GM23338 (cell line): Measurements from ENCODE around the gene TOP2A. TPM values are rescaled to one million over a fixed set of nuclear protein-coding genes. Genes with fewer than 3 reads are reported as not detected.

Experiments
- ATAC-seq: fragments of 200-7000 bp; cut with Tn5 transposase; 3 replicates; pipeline ENCODE4 v1.9.1; 2020
- DNase-seq: peaks from one replicate; pipeline ENCODE4 v3.0.0-alpha.2; 2015; ENCODE audit warnings: low spot score
- H2AFZ ChIP-seq: fragments of 200-600 bp; sonication (generic); 2 replicates; pipeline ENCODE4 v1.8.0; 2016; ENCODE audit warnings: antibody characterized with exemption, mild to moderate bottlenecking, moderate library complexity
- H3F3A ChIP-seq: fragments of 200-600 bp; sonication (generic); replicated peaks from 2 replicates; pipeline ENCODE4 v1.8.0; 2017; ENCODE audit warnings: antibody characterized with exemption, mixed run types, low read depth
- H3K27ac ChIP-seq: fragments of 200-600 bp; sonication (generic); 2 replicates; pipeline ENCODE4 v1.6.1; 2016; ENCODE audit warnings: low read depth
- H3K27me3 ChIP-seq: fragments of 200-600 bp; sonication (generic); 2 replicates; pipeline ENCODE4 v1.8.0; 2016; ENCODE audit warnings: mild to moderate bottlenecking, mixed run types, moderate library complexity; ENCODE audit not compliant: insufficient read depth
- H3K36me3 ChIP-seq: fragments of 200-600 bp; sonication (generic); 2 replicates; pipeline ENCODE4 v1.8.0; 2016; ENCODE audit warnings: mild to moderate bottlenecking; ENCODE audit not compliant: insufficient read depth
- H3K4me1 ChIP-seq: fragments of 200-600 bp; sonication (generic); 2 replicates; pipeline ENCODE4 v1.8.0; 2016; ENCODE audit warnings: mild to moderate bottlenecking, moderate library complexity; ENCODE audit not compliant: insufficient read depth
- H3K4me2 ChIP-seq: fragments of 200-600 bp; sonication (generic); 2 replicates; pipeline ENCODE4 v1.7.1; 2017; ENCODE audit warnings: mixed run types
- H3K4me3 ChIP-seq: fragments of 200-600 bp; sonication (generic); 2 replicates; pipeline ENCODE4 v1.6.1; 2016; ENCODE audit warnings: mixed run types
- H3K79me2 ChIP-seq: fragments of 200-600 bp; sonication (generic); replicated peaks from 2 replicates; pipeline ENCODE4 v1.8.0; 2017; ENCODE audit warnings: mild to moderate bottlenecking; ENCODE audit not compliant: insufficient read depth
- H3K9me2 ChIP-seq: fragments of 200-600 bp; sonication (generic); 2 replicates; pipeline ENCODE4 v1.8.0; 2017; ENCODE audit not compliant: insufficient read depth
- H4K20me1 ChIP-seq: fragments of 200-600 bp; sonication (generic); replicated peaks from 2 replicates; pipeline ENCODE4 v1.8.0; 2017; ENCODE audit warnings: mild to moderate bottlenecking; ENCODE audit not compliant: insufficient read depth
- H3K27ac Mint-ChIP-seq: 2 replicates; pipeline ENCODE4 v1.8.0; 2020; ENCODE audit warnings: inconsistent platforms, mild to moderate bottlenecking, moderate library complexity, mixed read lengths
- H3K27me3 Mint-ChIP-seq: 3 replicates; pipeline ENCODE4 v1.8.0; 2022; ENCODE audit warnings: low read depth, mild to moderate bottlenecking, moderate library complexity, mixed read lengths, inconsistent platforms; ENCODE audit not compliant: insufficient read depth, poor library complexity
- H3K36me3 Mint-ChIP-seq: 3 replicates; pipeline ENCODE4 v1.8.0; 2021; ENCODE audit warnings: low read depth, mild to moderate bottlenecking, inconsistent platforms, moderate library complexity, mixed read lengths
- H3K4me1 Mint-ChIP-seq: 3 replicates; pipeline ENCODE4 v1.8.0; 2020; ENCODE audit warnings: mild to moderate bottlenecking, inconsistent platforms, mixed read lengths
- H3K4me3 Mint-ChIP-seq: 3 replicates; pipeline ENCODE4 v1.8.0; 2021; ENCODE audit warnings: moderate library complexity, mild to moderate bottlenecking, inconsistent platforms, mixed read lengths
- H3K9me3 Mint-ChIP-seq: 3 replicates; pipeline ENCODE4 v1.8.0; 2020; ENCODE audit warnings: moderate library complexity, mild to moderate bottlenecking, inconsistent platforms, mixed read lengths
- CREB1 ChIP-seq: fragments of 250-450 bp; sonication (Bioruptor Pico); IDR thresholded peaks from 2 replicates; pipeline ENCODE4 v1.5.0; 2020; ENCODE audit warnings: low read depth, mild to moderate bottlenecking, moderate library complexity
- EZH2phosphoT487 ChIP-seq: fragments of 200-600 bp; sonication (generic); IDR thresholded peaks from one replicate; pipeline ENCODE4 v1.8.1; 2018; ENCODE audit warnings: antibody characterized with exemption; ENCODE audit not compliant: unreplicated experiment
- NANOG ChIP-seq: IDR thresholded peaks from 2 replicates; pipeline ENCODE4 v1.6.1; 2016; ENCODE audit warnings: antibody characterized with exemption, borderline replicate concordance
- ZNF114 ChIP-seq: fragments of 250-450 bp; sonication (Bioruptor Pico); IDR thresholded peaks from 2 replicates; pipeline ENCODE4 v1.5.0; 2020; ENCODE audit warnings: mild to moderate bottlenecking, moderate library complexity
- polyA plus RNA-seq: library from polyadenylated mRNA; unstranded; fragments of >200 nt; fragmentation: Nextera tagmentation; extraction: Ambion mirVana; gene quantifications from 2 replicates; pipeline ENCODE4 v1.2.1, GENCODE V29; 2016
- total RNA-seq: library from RNA; depleted of rRNA; stranded (reverse); fragments of >200 nt; shearing (Covaris generic); gene quantifications from 2 replicates; pipeline ENCODE4 v1.2.3, GENCODE V29; 2014
- TF ChIP-seq, protein P1 (sequence below): IDR thresholded peaks from one replicate; pipeline ENCODE4 v1.6.1; 2018; ENCODE audit warnings: antibody characterized with exemption; ENCODE audit not compliant: unreplicated experiment
- TF ChIP-seq, protein P2 (sequence below): IDR thresholded peaks from 2 replicates; pipeline ENCODE4 v1.6.1; 2016; ENCODE audit warnings: antibody characterized with exemption
- TF ChIP-seq, protein P3 (sequence below), 2 experiments: fragments of 200-600 bp in 1 of 2; sonication (generic) in 1 of 2; conservative IDR thresholded peaks; 2 replicates each; pipeline versions ENCODE4 v1.5.1 to v1.6.1; 2016 to 2017; ENCODE audit warnings: antibody characterized with exemption in 2 of 2, low read depth in 2 of 2, mild to moderate bottlenecking in 2 of 2, moderate library complexity in 1 of 2

The TOP2A gene
- total and polyA plus RNA-seq, 2 experiments from 2014 or later: 263 to 442 TPM

DNA sequence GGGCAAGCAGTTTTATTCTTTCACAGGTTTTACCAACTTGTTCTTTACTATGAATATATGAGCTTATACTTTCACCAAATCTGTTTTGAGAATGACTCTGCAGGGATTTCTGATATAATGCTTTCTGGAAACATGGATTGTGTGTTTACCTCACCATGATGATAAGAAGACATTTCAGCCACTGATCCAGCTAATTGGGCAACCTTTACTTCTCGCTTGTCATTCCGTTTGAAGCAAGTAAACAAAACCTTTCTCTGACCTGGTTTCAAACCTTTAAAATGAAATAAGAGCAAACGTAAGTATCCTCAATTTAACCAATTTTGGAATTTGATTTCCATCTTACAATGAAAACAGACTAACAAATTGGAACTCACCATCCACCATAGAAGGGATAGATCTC is 13.7 kb downstream of the TOP2A start (continued):
- TF ChIP-seq CREB1 (CRISPR knock-in tag) (no peak), EZH2phosphoT487 (no peak)
- TF ChIP-seq, protein P1, sequence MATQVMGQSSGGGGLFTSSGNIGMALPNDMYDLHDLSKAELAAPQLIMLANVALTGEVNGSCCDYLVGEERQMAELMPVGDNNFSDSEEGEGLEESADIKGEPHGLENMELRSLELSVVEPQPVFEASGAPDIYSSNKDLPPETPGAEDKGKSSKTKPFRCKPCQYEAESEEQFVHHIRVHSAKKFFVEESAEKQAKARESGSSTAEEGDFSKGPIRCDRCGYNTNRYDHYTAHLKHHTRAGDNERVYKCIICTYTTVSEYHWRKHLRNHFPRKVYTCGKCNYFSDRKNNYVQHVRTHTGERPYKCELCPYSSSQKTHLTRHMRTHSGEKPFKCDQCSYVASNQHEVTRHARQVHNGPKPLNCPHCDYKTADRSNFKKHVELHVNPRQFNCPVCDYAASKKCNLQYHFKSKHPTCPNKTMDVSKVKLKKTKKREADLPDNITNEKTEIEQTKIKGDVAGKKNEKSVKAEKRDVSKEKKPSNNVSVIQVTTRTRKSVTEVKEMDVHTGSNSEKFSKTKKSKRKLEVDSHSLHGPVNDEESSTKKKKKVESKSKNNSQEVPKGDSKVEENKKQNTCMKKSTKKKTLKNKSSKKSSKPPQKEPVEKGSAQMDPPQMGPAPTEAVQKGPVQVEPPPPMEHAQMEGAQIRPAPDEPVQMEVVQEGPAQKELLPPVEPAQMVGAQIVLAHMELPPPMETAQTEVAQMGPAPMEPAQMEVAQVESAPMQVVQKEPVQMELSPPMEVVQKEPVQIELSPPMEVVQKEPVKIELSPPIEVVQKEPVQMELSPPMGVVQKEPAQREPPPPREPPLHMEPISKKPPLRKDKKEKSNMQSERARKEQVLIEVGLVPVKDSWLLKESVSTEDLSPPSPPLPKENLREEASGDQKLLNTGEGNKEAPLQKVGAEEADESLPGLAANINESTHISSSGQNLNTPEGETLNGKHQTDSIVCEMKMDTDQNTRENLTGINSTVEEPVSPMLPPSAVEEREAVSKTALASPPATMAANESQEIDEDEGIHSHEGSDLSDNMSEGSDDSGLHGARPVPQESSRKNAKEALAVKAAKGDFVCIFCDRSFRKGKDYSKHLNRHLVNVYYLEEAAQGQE: no peak
- TF ChIP-seq, protein P2, sequence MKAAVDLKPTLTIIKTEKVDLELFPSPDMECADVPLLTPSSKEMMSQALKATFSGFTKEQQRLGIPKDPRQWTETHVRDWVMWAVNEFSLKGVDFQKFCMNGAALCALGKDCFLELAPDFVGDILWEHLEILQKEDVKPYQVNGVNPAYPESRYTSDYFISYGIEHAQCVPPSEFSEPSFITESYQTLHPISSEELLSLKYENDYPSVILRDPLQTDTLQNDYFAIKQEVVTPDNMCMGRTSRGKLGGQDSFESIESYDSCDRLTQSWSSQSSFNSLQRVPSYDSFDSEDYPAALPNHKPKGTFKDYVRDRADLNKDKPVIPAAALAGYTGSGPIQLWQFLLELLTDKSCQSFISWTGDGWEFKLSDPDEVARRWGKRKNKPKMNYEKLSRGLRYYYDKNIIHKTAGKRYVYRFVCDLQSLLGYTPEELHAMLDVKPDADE: no peak

DNA sequence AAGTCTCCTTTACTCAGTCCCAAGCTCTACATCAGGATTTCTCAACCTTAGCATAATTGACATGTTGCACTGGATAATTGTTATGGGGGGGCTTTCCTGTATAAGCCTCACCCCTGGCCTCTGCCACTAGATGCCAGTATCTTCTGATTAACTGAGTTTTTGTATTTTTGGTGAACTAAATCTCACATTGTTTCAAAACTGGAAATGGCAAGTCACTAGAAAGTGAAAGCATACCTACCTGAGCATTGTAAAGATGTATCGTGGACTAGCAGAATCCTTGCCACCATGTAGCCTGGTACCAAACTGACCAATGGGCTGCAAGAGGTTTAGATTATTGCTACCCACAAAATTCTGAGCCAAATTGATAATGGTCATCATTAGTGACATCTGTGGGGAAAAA is 15.0 kb downstream of the TOP2A start:
- H3K27me3 Mint-ChIP-seq: no peaks in the 10 kb centered on the region
- DNase-seq (no peak), ATAC-seq (no peak)
- no peak overlapping the region for H3K27ac ChIP-seq
- no peak overlapping the region for H3K4me3 ChIP-seq
- H3F3A ChIP-seq: peaks cover 25% of the 10 kb centered on the region; the same call in 1 of the 2 replicates
- TF ChIP-seq ZNF114 (CRISPR knock-in tag) (no peak), NANOG (no peak), CREB1 (CRISPR knock-in tag) (no peak)
- TF ChIP-seq, protein P3, sequence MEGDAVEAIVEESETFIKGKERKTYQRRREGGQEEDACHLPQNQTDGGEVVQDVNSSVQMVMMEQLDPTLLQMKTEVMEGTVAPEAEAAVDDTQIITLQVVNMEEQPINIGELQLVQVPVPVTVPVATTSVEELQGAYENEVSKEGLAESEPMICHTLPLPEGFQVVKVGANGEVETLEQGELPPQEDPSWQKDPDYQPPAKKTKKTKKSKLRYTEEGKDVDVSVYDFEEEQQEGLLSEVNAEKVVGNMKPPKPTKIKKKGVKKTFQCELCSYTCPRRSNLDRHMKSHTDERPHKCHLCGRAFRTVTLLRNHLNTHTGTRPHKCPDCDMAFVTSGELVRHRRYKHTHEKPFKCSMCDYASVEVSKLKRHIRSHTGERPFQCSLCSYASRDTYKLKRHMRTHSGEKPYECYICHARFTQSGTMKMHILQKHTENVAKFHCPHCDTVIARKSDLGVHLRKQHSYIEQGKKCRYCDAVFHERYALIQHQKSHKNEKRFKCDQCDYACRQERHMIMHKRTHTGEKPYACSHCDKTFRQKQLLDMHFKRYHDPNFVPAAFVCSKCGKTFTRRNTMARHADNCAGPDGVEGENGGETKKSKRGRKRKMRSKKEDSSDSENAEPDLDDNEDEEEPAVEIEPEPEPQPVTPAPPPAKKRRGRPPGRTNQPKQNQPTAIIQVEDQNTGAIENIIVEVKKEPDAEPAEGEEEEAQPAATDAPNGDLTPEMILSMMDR (conservative IDR thresholded peaks at IDR 0.05; ENCODE audit: low read depth in 2 of 2): no peak
- no peaks in the 10 kb centered on the region for H3K9me2 ChIP-seq
- no peaks in the 10 kb centered on the region for H3K4me1 Mint-ChIP-seq
- no peaks in the 10 kb centered on the region for H3K27me3 ChIP-seq
- no peak overlapping the region for H3K4me3 Mint-ChIP-seq
- no peaks in the 10 kb centered on the region for H3K4me1 ChIP-seq
- H3K36me3 Mint-ChIP-seq: peaks cover 100% of the 10 kb centered on the region
- H3K27ac Mint-ChIP-seq: no peak overlapping the region
- peaks cover 6% of the 10 kb centered on the region; the same call in 1 of the 2 replicates for H4K20me1 ChIP-seq
- no peak overlapping the region for H3K4me2 ChIP-seq
- H2AFZ ChIP-seq: no peak overlapping the region
- no peaks in the 10 kb centered on the region for H3K79me2 ChIP-seq
- H3K9me3 Mint-ChIP-seq: no peaks in the 10 kb centered on the region
- peaks cover 97% of the 10 kb centered on the region for H3K36me3 ChIP-seq
